SK-N-SH treated with all-trans-retinoic acid at 6 μM for 48 hours (cell line): ENCODE results near the gene GBGT1.

Experiments used
- ATAC-seq: fragments of 200-7000 bp; cut with Tn5 transposase; 3 replicates; pipeline ENCODE4 v1.9.1; 2020; ENCODE audit warnings: mild to moderate bottlenecking, moderate library complexity
- ARNTL ChIP-seq: fragments of 450-650 bp; formaldehyde crosslinking; IDR thresholded peaks from 2 replicates; pipeline ENCODE4 v1.5.0; 2020; ENCODE audit warnings: low read depth, mild to moderate bottlenecking, moderate library complexity, borderline replicate concordance
- CREB5 ChIP-seq: fragments of 250-450 bp; sonication (Bioruptor Pico); IDR thresholded peaks from 2 replicates; pipeline ENCODE4 v1.5.1; 2020; ENCODE audit warnings: low read depth, mild to moderate bottlenecking, moderate library complexity
- CSDC2 ChIP-seq: fragments of 250-450 bp; sonication (Bioruptor Pico); IDR thresholded peaks from 2 replicates; pipeline ENCODE4 v1.5.0; 2020; ENCODE audit warnings: mild to moderate bottlenecking, moderate library complexity
- CSRNP3 ChIP-seq: fragments of 250-450 bp; sonication (Bioruptor Pico); IDR thresholded peaks from 2 replicates; pipeline ENCODE4 v1.5.1; 2021; ENCODE audit warnings: mild to moderate bottlenecking, moderate library complexity
- ESRRG ChIP-seq: fragments of 250-450 bp; sonication (Bioruptor Pico); IDR thresholded peaks from 2 replicates; pipeline ENCODE4 v1.6.1; 2021; ENCODE audit warnings: mild to moderate bottlenecking
- GLIS3 ChIP-seq: fragments of 250-450 bp; sonication (Bioruptor Pico); IDR thresholded peaks from 2 replicates; pipeline ENCODE4 v1.5.0; 2020; ENCODE audit warnings: mild to moderate bottlenecking, moderate library complexity
- ISL1 ChIP-seq: fragments of 250-450 bp; sonication (Bioruptor Pico); IDR thresholded peaks from 2 replicates; pipeline ENCODE4 v2.1.2; 2022; ENCODE audit warnings: mild to moderate bottlenecking, moderate library complexity
- OSR1 ChIP-seq: fragments of 250-450 bp; sonication (Bioruptor Pico); IDR thresholded peaks from 2 replicates; pipeline ENCODE4 v1.8.0; 2022; ENCODE audit warnings: moderate library complexity, mild to moderate bottlenecking, inconsistent platforms
- PATZ1 ChIP-seq: fragments of 250-450 bp; sonication (Bioruptor Pico); IDR thresholded peaks from 2 replicates; pipeline ENCODE4 v1.8.0; 2020; ENCODE audit warnings: mild to moderate bottlenecking, moderate library complexity, borderline replicate concordance
- RARB ChIP-seq: fragments of 250-450 bp; sonication (Bioruptor Pico); IDR thresholded peaks from 2 replicates; pipeline ENCODE4 v1.8.0; 2021; ENCODE audit warnings: mild to moderate bottlenecking, moderate library complexity
- SNAI2 ChIP-seq: fragments of 250-450 bp; sonication (Bioruptor Pico); IDR thresholded peaks from 2 replicates; pipeline ENCODE4 v1.5.0; 2020; ENCODE audit warnings: mild to moderate bottlenecking, moderate library complexity
- TCF4 ChIP-seq: fragments of 250-450 bp; sonication (Bioruptor Pico); IDR thresholded peaks from 2 replicates; pipeline ENCODE4 v1.8.0; 2021; ENCODE audit warnings: mild to moderate bottlenecking, moderate library complexity, borderline replicate concordance
- TOX ChIP-seq: fragments of 250-450 bp; sonication (Bioruptor Pico); IDR thresholded peaks from 2 replicates; pipeline ENCODE4 v1.8.0; 2021; ENCODE audit warnings: mild to moderate bottlenecking, moderate library complexity, borderline replicate concordance
- TSHZ2 ChIP-seq: fragments of 250-450 bp; sonication (Bioruptor Pico); IDR thresholded peaks from 2 replicates; pipeline ENCODE4 v1.5.0; 2020; ENCODE audit warnings: mild to moderate bottlenecking, moderate library complexity
- ZC3H10 ChIP-seq: fragments of 250-450 bp; sonication (Bioruptor Pico); IDR thresholded peaks from 2 replicates; pipeline ENCODE4 v1.5.1; 2021; ENCODE audit warnings: mild to moderate bottlenecking, moderate library complexity
- ZFP3 ChIP-seq: fragments of 250-450 bp; sonication (Bioruptor Pico); IDR thresholded peaks from 2 replicates; pipeline ENCODE4 v1.5.0; 2020; ENCODE audit warnings: mild to moderate bottlenecking, moderate library complexity
- ZFP30 ChIP-seq: fragments of 450-650 bp; formaldehyde crosslinking; IDR thresholded peaks from 2 replicates; pipeline ENCODE4 v1.5.0; 2022; ENCODE audit warnings: mild to moderate bottlenecking, moderate library complexity
- ZNF565 ChIP-seq: fragments of 450-650 bp; formaldehyde crosslinking; conservative IDR thresholded peaks from 2 replicates; pipeline ENCODE4 v1.5.0; 2020; ENCODE audit warnings: low read depth, mild to moderate bottlenecking, moderate library complexity
- ZNF8 ChIP-seq: fragments of 450-650 bp; formaldehyde crosslinking; IDR thresholded peaks from 2 replicates; pipeline ENCODE4 v1.5.0; 2020; ENCODE audit warnings: mild to moderate bottlenecking, moderate library complexity

Gene GBGT1

GRCh38 chr9:133119103-133119845 is 44.4 kb downstream of the GBGT1 start:
- no peak for TF ChIP-seq ZNF565 (CRISPR knock-in tag)
- peak; percentile 88 for TF ChIP-seq TCF4 (CRISPR knock-in tag)
- peak; percentile 49 for ATAC-seq

GRCh38 chr9:133118568-133118967 is 45.1 kb downstream of the GBGT1 start:
- ATAC-seq, result no peak

GRCh38 chr9:133118179-133118520 is 45.6 kb downstream of the GBGT1 start:
- ATAC-seq, result no peak
- TF ChIP-seq ARNTL (CRISPR knock-in tag), result no peak
- TF ChIP-seq TCF4 (CRISPR knock-in tag), result no peak
- TF ChIP-seq RARB, result no peak
- TF ChIP-seq ZFP30 (CRISPR knock-in tag), result no peak
- no peak for TF ChIP-seq CSRNP3 (CRISPR knock-in tag)
- no peak for TF ChIP-seq SNAI2
- no peak for TF ChIP-seq ZC3H10 (CRISPR knock-in tag)
- no peak for TF ChIP-seq ZNF565 (CRISPR knock-in tag)
- TF ChIP-seq ESRRG (CRISPR knock-in tag), result no peak
- TF ChIP-seq ISL1, result no peak

More at GRCh38 chr9:133118568-133118967, 45.1 kb downstream of the GBGT1 start:
- TF ChIP-seq ZNF8 (CRISPR knock-in tag) (no peak), ARNTL (CRISPR knock-in tag) (no peak), ZFP3 (no peak), CREB5 (no peak), CSRNP3 (CRISPR knock-in tag) (no peak), ZFP30 (CRISPR knock-in tag) (no peak), SNAI2 (no peak), PATZ1 (CRISPR knock-in tag) (no peak), TOX (CRISPR knock-in tag) (no peak), RARB (no peak), GLIS3 (no peak), ESRRG (CRISPR knock-in tag) (no peak), ZC3H10 (CRISPR knock-in tag) (no peak), TCF4 (CRISPR knock-in tag) (no peak), OSR1 (CRISPR knock-in tag) (no peak), TSHZ2 (no peak), ZNF565 (CRISPR knock-in tag) (no peak), CSDC2 (no peak)
